GM20431 (cell line): ENCODE data around the gene PAIP1.
"Not testable (repeated sequence)": the region's sequence is repeated elsewhere in the genome, so short reads cannot be mapped to it uniquely, and the experiment has no call there.

ENCODE experiments used
- in situ Hi-C: fragments of 300-500 bp; cut with MseI, MboI; formaldehyde crosslinking; loops from one replicate; pipeline ENCODE4 v1.15.0; 2020; ENCODE audit warnings: low sequenced_read_pairs; ENCODE audit not compliant: unreplicated experiment

Gene PAIP1

DNA sequence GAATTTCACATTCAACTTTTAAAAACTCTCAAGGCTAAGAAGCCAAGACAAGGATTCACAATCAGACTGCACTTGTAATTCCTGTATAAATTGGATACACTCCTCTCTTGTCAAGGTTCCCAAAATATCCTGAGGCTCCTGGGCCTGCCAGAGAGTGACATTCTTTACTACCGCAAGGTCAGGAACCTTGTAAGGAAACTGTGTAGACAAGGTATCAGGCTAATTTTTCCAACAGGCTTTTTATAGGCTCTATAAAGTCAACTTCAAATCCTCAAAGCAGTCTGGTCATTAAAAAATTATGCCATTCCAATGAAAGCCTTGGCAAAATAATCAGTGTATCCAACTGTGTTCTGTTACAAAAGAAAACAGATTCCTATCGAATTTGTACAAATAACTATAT is 15.5 kb upstream of the PAIP1 start:
- in situ Hi-C loops, result no loop called here

DNA sequence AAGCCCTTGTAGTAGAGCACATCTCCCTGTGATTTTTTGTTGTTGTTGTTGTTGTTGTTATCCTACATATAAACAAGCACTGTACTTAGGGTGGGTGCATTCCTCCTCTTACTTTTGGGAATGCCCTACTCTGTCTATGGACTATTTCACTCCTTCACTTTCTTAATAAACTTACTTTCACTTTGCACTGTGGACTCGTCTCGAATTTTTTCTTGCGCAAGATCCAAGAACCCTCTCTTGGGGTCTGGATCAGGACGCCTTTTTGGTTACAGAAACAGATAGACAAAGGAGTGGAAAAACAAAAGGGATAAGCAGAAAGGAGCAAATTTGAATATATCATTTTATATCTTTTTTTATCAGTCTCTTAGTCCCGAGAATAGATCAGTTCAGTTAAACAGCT is 14.4 kb upstream of the PAIP1 start:
- in situ Hi-C loops, result no loop called here

DNA sequence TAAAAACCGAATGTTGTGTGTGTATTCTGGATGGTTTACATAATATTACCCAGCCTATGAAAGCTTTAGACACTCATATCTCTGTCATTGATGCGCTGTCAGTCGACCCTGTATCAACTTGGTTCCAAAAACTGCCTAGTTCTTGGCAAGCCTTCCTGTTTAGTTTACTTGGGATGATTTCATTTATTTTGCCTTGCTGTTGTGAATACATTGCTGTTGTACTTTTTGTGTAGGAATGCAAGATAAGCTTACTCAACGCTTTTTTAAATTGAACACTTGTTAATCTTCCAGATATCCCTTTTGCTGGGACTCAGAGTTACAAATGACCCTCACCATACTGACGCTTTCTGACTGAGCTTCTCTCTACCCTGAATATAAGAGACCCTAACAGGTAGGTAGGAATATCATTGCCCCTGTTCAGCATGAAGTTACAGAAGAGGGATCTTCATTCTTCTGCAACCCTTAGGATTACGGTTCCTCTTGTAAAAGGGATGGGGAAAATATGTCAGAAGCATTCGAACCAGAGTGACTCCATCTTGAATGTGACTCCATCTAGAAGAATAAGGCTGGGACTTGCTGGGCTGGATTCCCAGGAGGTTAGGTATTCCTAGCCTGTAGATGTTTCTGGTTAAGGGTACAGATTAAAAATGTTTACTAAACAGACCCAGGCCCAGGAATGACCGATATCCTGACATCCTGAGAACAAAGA is 13.7 kb upstream of the PAIP1 start:
- in situ Hi-C loops, result no loop called here

DNA sequence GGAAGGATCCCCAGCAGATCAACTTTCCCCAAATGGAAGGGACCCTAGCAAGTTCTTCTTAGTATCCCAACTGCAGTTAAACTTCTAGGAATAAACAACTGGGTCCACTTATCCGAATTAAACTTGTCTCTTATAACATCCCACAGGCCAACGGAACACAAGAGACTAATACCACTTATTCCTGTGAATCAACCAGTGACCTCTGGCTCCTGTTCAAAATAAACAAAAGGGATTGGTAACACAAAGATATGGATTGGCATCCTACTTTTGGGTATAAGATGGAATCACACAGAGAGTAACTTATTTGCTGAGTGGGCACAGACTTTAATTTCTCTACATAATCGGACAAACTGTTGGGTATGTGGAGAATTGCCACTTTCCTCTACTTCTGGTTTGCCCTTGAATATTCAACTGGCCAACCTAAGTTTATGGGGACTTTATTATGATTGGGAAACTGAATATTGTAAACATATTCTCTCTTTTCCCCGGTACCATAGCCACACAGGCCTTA is 12.4 kb upstream of the PAIP1 start:
- in situ Hi-C loops, result no loop called here

DNA sequence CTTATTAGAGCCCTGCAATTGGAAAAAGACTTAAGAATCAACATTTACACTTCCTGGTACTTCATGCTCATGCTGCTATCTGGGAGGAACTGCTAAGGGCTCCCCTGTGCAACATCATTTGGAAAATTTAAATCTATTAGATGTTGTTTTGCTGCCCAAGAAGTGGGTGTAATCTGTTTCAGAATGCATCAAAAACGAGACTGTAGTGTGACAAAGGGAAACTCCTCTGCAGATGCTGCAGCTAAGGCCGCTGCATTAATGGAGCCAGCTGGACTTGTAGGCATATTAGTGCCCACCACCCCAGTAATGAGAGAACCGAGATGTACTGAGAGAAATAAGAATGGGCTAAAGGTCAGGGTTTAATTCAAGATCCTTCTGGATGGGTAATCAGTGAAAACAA is 11.1 kb upstream of the PAIP1 start:
- in situ Hi-C loops, result no loop called here

DNA sequence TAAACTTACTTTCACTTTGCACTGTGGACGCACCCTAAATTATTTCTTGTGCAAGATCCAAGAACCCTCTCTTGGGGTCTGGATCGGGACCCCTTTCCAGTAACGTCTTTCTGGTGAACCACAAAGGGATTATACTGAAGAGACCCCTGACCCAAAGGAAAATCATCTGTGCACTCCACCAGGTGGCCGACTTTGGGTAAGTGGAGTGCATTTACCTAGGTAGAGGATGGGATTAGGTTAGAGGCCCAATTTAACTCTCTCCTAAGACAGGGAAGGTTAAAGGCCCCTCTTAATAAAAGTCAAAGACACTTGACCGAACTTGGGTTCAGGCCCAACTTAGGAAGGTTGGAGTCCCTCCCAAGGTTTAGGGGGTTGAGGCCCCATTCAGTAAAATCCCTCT is 8.2 kb upstream of the PAIP1 start:
- in situ Hi-C loops, result no loop called here

DNA sequence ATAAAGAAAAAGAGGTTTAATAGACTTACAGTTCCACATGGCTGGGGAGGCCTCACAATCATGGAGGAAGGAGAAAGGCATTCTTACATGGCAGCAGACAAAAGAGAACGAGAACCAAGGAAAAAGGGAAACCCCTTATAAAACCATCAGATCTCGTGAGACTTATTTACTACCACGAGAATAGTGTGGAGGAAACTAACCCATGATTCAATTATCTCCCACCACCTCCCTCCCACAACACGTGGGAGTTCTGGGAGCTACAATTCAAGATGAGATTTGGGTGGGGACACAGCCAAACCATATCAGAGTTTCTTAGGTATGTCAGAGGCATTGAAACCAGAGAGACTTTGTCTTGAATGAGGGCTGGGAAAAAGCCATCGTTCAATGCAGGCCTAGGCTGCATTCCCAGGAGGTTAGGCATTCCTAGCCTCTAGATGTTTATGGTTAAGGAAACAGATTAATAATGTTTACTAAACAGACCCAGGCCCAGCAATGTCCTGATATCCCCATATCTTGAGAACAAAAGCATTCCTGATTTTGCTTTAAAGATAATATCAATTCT is 7.5 kb upstream of the PAIP1 start:
- in situ Hi-C loops, result no loop called here

DNA sequence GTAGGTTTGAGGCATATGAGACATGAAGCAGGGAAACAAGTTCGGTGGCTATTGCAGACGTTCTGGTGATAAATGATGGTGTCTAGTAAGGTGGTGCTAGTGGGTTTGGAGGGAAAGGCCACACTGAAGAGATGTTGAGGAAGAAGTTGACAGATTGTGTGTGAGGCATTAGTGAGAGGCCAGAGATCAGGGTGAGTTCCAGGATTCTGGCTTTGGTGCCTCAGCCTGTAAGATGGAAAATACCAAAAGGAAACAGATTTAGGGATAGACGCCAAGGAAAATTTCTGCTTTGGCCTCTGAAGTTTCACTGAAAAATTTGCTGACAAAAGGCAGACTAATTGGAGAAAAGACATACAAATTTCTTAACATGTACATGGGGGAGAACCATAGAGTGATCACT is 6.4 kb upstream of the PAIP1 start:
- in situ Hi-C loops, result no loop called here

DNA sequence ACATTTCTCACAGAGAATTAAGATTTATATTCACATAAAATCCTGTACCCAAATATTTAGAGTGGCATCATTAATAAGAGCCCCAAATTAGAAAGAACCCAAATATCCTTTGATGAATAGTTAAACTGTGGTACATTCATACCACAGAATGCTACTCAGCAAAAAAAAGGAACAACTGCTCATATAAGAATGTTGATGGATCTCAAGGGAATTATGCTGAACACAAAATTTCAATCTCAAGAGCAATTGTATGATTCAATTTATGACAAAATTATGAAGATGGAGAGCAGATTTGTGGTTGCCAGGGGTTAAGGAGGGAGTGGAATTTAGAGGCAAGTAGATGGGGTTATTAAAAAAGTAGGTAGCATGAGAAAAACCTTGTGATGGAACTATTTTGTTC is 4.5 kb upstream of the PAIP1 start:
- in situ Hi-C loops, result no loop called here

DNA sequence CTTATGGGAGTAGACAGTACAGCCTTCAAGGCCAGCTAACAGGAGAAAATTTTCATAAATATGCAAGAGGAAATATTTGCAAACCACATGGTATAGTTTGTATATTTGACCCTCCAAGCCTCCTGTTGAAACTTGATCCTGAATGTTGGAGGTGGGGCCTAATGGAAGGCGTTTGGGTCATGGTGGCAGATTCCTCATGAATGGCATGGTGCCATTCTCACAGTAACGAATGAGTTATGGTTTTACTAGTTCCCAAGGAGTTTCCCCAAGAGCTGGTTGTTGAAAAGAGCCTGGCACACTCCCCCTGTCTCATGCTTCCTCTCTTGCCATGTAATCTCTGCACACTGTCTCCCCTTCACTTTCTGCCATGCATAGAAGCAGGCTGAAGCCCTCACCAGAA is 3.3 kb upstream of the PAIP1 start:
- in situ Hi-C loops, result no loop called here

DNA sequence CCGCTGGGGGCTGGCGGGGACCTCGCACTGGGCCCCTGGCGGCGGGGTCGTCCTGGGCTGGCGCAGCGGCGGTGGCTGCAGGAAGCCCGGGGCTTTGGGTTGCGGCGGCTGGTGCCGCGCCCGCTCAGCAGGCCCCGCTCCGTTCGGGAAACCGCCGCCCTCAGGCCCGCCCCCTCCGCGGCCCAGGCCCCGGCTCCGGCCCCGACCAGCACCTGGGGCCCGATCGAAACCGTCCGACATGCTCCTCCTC is 345 bp downstream of the PAIP1 start:
- in situ Hi-C loops, result not testable (repeated sequence)

DNA sequence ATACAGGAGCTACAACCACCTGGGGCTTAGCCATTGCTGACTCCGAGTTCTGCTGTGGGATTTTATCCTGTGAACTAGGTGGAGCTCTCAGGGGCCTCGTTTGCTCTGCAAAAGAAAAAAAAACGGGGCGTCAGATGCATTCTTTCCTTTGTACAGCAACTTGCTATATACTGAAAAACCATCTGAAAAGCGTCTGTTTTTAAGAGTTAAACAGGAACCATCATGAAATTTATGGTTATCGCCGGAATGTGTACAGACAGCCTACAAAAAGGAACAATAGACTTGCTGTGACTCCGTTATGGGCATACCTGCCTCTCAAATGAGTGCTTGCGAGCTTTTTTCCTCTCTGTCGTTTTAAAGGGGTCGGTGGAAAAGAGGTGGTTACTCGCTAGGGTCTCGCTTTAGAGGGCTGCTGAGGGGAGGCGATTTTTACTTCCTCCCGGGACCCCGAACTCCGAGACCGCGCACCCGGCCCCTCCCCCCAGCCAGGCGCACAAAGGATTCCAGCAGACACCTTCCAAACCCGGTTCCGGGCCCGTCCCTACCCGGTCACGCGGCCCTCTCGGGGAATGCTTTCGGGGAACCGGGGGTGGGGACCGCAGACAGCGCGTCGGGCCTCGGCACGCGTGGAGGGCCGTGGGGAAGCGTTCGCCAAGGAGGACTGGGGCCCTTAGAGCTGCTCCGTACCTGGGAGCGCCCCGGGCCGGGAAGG is 826 bp downstream of the PAIP1 start:
- in situ Hi-C loops, result no loop called here

DNA sequence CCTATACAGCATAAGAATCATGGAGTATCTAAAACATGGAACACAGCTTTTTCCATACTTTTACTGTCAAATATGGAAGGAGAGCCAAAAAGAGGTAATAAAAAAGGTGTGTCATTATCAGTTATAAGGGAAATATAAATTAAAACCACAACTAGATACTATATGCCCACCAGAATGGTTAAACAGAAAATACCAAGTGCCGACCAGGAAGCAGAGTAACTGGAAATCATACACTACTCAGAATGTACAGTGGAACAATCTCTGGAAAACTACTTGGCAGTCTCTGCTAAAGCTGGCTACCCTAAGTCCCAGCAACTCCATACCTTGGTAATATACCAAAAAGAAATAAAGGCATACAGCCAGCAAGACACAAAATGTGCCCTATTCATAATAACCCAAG is 2.4 kb downstream of the PAIP1 start:
- in situ Hi-C loops, result no loop called here

DNA sequence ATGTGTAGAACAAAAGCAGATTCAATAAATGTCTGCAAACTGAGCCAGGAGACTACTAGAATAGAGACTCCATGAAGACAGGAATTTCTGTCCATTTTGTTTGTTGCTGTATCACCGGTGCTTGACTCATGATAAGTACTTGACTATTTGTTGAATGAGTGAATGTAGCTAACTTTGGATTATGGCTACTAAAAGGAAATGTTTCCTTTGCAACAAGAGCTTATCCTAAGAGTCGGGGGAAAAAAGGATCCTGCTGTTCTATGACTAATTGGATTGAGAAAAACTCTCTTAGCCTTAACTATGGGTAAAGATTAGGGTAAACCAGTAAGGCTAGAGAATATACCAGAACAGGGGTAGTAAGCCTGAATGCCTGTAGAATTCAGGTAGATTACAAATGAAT is 3.5 kb downstream of the PAIP1 start:
- in situ Hi-C loops, result no loop called here

DNA sequence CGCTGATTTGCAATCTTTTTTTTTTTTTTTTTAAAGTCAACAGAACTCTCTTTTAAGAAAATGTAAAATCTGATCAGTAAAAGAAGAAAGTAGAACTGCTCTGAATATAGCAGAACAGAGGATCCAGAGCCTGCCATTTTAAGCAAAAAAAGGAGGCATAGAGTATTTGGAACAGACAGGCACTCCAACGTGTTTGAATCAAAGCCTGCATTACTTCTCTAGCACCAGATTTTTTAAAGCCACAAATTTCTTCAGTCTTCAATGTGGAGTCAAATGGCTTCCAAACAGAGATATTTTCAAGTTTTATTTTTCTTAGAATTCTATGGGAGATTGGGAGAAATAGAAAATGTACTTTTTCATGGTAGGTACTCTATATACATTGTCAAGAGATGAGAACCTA is 5.1 kb downstream of the PAIP1 start:
- in situ Hi-C loops, result no loop called here

DNA sequence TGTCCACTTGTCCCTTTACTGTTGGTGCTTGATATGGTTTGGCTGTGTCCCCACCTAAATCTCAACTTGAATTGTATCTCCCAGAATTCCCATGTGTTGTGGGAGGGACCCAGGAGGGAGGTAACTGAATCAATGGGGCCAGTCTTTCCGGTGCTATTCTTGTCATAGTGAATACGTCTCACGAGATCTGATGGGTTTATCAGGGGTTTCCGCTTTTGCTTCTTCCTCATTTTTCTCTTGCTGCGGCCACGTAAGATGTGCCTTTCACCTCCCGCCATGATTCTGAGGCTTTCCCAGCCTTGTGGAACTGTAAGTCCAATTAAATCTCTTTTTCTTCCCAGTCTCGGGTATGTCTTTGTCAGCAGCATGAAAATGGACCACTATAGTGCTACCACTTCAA is 7.6 kb downstream of the PAIP1 start:
- in situ Hi-C loops, result not testable (repeated sequence)

DNA sequence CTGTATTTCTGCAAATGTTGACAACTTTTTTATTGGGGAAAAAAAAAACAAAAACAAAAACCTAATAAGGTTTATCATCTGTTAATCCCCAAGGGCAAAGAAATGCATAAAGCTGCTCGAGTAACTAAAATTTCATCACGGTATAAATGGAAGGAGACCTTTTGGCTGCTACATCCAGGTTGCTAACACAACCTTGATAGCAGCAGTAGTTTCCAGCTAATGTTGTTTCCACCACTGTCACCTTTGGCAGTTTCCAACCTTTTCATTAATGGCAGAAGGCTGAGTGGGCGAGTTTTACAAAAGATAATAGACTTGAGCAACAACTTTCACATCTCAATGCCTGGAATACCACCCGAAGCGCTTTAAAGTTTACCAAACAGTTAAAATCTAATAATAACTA is 8.5 kb downstream of the PAIP1 start:
- in situ Hi-C loops, result no loop called here

DNA sequence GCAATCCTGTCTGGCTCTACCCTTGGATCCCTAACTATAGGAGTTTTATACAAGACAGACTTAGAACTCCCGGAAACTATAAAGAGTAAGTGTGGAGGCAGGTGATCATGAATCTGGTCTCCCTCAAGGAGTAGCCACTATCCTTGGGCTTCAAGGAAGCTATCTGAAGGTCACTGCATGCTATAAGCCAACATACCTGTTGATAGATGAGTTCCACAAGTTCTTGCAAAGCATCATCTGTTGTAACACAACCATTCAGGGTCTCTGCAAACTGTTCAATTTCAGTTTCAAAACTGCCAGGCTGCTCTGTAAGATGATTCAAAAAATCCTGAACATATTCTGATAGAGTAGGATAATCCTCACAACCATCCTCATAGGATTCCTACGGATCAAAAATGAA is 9.3 kb downstream of the PAIP1 start:
- in situ Hi-C loops, result no loop called here

DNA sequence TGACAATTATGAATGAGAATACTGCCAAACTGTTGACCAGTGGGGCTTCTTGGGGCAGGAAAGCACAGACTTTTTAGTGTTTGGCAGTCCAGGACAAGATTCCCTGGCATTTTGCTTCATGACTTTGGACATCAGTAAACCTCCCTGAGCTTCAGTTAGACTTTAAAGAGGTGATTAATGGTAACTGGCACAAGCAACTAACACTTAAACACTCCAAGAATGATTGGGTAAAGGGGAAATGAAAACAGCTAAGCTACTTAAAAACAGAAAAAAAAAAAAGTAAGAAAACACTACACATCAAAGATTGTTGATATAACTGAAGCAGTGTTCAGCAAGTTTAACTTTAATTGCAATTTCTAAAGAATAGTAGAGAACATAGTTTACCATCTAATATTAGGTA is 13.4 kb downstream of the PAIP1 start:
- in situ Hi-C loops, result no loop called here

DNA sequence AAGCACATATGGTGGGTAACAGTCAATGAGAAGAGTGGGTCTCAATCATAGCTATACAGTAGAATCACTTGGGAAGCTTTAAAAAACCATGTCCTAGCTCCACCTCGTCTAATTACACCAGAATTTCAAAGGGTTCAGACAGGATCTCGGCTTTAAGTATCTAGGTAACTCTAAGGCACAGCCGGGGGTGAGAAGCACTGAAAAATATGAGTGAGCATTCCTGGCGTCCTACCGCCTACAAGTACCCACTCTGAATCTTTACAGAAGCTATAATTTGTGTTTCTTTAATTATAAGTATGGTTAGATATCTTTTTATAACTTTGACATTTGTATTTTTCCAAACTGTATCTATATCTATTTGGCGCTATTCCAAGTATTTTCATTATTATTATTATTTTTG is 16.1 kb downstream of the PAIP1 start:
- in situ Hi-C loops, result no loop called here

DNA sequence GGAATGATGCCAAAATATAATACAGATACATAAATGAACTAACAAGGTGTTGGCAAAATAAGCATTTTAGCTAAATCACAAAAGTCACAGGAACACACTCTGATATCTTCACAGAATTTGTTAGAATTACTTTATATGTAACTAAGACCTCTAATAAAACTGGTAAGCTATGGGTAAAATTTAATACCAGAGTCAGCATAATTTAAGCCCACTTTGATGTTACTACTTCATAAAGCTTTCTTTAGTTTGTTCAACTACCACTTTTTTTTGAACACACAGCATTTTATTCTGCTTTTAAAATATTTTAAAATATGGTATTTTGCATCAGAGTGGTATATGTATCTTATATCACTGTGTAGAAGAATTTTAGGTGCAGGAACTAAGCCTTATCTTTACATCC is 19.9 kb downstream of the PAIP1 start:
- in situ Hi-C loops, result no loop called here

DNA sequence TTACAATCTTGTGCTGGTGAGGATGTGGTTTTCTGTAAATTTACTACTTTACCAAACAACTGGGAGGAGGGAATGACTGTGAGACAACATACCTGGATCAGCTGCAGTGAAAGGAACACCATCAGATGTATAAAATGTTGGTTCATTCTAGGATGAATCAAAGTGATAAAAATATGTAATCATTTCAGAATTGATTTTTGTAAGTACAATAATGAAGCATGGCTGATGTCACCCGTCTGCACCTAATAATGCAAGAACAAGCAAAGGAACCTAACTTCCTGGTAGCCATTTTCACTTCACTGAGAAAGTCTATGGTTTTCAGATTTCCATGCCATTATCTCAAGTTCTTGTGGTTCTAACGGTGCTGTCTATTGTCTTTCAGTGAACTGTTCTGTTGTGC is 23.2 kb downstream of the PAIP1 start:
- in situ Hi-C loops, result no loop called here
